NCI-H2029 treated with DMSO at 0.1 percent for 48 hours (cell line): ENCODE data around the gene PLIN3.
"Not testable (repeated sequence)": the region's sequence is repeated elsewhere in the genome, so short reads cannot be mapped to it uniquely, and the experiment has no call there.

Source experiments
- DNase-seq: peaks from one replicate; lab custom pipeline; 2025; lab: John Stamatoyannopoulos, UW

PLIN3 gene

GRCh38 chr19:4845975-4846374 is 21.5 kb downstream of the PLIN3 start:
- DNase-seq, result not testable (repeated sequence)

- no peak for DNase-seq
Observed at GRCh38 chr19:4844348-4845179, 22.9 kb downstream of the PLIN3 start.

DNA sequence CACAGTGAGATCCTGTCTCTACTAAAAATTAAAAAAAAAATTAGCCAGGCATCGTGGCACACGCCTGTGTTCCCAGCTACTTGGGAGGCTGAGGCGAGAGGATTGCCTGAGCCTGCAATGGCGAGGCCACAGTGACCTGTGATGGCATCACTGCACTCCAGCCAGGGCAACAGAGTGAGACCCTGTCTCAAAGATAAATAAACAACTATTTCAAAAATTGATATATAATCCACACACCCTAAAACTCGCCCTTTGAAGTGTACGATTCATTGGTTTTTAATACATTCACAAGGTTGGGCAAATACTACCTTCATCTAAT is 23.9 kb downstream of the PLIN3 start:
- no peak for DNase-seq

- DNase-seq, result no peak
Observed at GRCh38 chr19:4839192-4839591, 28.3 kb downstream of the PLIN3 start.

GRCh38 chr19:4832776-4833175 is 34.7 kb downstream of the PLIN3 start:
- DNase-seq, result no peak

- DNase-seq, result not testable (repeated sequence)
Observed at GRCh38 chr19:4831979-4832340, 35.5 kb downstream of the PLIN3 start.

DNA sequence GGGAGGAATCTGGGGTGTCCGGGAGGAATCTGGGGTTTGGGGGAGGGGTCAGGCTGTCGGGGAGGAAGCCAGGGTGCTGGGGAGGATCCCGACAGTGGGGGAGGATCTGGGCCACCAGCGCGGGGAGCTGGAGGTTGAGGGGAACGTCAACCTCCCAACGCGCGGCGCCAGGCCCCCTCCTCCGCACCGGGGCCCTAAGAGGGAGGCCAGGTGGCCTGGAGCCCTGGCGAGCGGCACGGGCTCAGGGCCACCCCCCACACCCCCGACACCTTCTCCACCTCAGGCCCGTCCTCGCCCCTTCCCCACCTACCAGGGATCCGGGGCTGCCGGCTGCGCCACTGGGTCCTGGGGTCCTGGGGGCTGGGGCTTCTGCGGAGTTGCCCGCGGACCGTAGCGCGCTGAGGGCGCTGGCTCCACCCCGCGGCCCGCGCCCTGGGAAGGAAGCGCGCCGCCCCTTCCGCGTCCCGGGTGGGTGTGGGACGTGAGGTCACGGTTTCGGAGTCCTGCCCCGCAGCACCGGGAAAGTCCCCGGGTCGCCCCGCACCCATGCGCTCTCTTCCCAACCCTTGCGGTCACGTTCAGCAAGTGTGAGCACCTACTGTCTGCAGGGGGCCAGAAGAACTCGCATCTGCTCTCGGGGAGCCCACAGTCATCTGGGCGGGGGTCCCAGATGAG is 36.0 kb downstream of the PLIN3 start, which contains the start of gene TICAM1:
TSS of gene TICAM1 (minus strand) at position 409 of the 675 bp plus-strand sequence. CDS start 13,335 bp downstream, outside the sequence.
- DNase-seq, result no peak

DNA sequence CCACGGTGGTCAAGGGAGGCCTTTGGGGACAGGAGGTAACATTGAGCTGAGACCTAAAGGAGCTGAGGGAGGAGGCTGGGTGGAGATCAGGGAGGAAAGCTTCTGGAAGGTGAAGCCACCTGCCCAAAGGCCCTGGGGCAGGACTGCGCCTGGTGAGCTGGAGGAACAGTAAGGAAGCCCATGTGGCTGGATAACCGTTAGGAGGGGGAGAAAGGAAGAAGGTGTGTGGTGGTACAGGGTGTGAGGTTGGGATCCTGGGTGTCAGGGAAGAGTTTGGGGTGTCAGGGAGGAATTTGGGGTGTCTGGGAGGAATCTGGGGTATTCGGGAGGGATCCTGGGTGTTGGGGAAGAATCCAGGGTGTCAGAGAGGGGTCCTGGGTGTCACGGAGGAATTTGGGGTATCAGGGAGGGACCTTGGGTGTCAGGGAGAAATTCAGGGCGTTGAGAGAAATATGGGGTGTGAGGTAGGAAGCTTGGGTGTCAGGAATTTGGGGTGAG is 36.6 kb downstream of the PLIN3 start:
- DNase-seq, result no peak

- no peak for DNase-seq
Observed at GRCh38 chr19:4830332-4830731, 37.1 kb downstream of the PLIN3 start.

DNA sequence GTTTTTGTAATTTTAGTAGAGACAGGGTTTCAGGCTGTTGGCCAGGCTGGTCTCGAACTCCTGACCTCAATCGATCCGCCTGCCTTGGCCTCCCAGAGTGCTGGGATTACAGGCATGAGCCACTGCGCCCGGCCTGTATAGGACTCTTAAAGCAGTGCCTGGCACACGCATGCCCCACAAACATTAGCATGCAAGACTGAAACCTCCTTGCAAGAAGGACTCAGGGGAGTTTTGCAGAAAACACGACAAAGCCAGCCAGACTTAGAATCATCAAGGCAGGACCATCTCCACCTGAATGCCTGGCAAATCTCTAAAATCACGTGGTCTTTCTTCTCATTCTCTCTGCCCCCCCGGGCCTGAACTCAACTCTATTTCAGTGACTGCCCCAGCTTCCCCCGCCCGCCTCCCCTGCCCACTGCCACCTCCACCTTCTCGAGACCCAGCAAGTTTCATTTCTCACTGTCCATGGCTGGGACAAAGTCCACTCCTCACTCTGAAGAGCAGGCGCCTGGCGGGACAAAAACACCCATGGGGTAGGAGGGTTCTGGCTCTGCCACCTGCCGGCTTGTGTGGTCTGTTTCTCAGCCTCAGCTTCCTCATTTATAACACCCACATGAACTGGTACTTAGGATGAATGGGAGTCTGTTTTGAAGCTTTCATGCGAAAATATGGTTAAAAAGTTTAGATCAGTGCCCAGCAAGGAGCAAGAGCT is 38.3 kb downstream of the PLIN3 start:
- no peak for DNase-seq

GRCh38 chr19:4823577-4823976 is 43.9 kb downstream of the PLIN3 start:
- DNase-seq, result no peak

GRCh38 chr19:4822354-4822753 is 45.1 kb downstream of the PLIN3 start:
- not testable (repeated sequence) for DNase-seq

DNA sequence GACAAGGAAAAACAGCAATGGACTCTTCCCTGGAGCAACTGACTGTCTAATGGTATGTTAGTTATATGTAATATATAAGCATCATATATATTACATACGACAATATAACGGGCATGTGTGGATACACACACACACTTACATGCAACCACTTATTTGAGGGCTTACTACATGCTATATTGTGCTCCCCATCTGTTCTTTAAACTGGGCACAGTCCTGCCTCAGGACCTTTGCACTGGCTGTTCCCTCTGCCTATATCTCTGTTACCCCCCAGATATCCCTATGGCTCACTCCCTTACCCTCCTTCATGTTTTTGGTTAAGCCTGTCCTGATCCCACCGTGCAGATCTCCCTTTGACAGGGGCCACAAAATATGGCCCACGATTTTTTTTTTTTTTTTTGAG is 46.2 kb downstream of the PLIN3 start:
- no peak for DNase-seq

DNA sequence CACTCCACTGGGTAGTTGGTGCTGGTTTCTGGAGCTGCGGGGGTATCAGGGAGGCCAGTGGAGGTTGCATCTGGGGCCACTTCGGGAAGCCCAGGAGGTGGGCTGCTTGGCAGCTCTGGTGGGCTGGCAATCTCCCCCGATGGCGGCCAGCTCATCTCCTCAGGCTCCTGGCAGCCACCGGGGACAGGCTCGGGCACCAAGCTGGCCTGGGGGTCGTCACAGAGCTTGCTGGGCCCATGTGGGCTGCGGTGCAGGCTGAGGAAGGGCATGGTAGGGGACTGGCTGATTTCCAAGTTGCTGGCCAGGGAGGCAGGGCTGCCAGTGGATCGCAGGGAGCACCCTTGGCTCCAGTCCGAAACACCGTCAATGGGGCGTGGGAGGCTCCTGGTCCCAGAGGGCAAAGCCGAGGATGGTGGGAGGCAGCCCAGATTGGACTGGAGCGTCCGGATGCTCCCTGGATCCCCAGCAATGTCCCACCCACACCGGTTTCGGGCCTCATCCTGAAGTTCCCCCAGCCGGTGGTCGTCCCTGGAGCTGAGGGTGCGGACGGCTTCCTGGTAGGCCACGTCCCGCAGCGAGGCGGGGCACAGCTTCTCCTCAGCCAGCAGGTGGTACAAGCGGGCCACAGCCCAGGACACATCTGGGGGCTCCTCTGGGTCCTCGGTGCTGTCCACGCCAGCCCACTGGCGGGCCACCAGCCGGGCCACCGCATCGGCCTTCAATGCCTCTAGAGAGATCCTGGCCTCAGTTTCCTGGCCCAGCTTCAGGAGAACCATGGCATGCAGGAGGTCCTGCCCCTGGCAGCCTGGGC is 49.8 kb downstream of the PLIN3 start:
- no peak for DNase-seq

- no peak for DNase-seq
Observed at GRCh38 chr19:4816950-4817278, 50.6 kb downstream of the PLIN3 start.

GRCh38 chr19:4816202-4816949 is 51.1 kb downstream of the PLIN3 start:
- DNase-seq, result peak; percentile 50

DNA sequence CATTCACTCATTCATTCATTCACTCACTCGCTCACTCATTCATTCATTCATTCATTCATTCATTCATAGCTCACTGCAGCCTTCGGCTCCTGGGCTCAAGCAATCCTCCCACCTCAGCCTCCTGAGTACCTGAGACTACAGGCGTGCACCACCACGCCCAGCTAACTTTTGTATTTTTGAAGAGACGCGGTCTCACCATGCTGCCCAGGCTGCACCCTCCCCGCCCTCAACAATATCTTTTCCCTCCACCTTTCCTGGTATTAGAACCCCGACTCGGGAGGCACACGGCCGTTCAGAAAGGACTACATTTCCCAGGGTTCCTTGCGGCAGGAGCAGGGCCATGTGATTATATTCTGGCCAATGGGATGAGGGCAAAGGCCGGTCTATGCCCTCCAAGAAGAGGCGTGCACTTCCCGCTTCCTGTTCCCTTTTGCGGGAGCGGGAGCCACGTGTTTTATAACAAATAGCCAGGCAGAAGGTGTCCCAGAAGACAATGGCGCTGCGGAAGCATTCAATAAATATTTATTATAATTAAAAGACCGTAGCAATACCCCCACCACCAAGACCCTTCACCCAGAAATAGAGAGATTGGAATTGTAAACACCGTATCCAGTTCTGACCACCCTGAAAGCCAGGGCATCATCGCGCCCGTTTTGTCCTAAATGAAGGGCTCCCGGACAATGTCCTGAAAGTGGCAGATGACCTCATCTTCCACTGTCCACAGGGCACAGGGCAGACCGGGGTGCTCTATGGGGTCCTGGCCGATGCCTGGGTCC is 51.9 kb downstream of the PLIN3 start:
- peak; percentile 91 for DNase-seq

- DNase-seq, result no peak
Observed at GRCh38 chr19:4814625-4815425, 52.6 kb downstream of the PLIN3 start.

DNA sequence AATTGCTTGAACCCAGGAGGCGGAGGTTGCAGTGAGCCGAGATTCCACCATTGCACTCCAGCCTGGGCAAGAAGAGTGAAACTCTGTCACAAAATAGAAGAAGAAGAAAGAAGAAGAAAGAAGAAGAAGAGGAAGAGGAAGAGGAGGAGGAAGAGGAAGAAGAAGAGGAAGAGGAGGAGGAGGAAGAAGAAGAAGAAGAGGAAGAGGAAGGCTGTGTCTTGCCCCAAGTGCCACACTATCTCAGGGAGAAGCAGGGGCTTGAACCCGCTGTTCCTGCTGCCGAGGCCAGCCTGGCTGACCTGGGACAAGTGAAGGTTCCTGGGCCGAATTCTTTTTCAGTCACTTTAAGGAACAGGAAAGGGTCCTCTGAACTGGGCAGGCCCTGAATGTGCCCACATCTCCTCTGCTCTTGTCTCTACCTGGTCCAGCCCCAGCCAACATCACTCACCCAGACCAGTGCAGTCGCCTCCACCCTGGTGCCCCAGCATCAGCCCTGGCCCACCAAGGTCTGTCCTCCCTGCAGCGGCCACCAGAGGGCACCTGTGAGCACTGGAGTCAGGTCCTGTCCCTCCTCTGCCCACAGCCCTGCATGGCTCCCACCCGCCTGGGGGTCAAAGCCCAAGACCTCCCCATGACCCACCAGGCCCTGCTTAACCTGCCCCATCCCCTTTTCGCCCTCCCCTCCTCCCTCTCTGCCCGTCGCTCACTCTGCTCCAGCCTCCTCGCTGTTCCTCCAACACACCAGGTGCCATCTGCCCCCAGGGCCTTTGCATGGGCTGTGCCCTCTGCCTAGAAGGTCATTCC is 55.9 kb downstream of the PLIN3 start:
- peak; percentile 7 for DNase-seq
